Neural progenitor cell (in vitro differentiated cells): ENCODE measurements around the gene CD34.

ENCODE experiments used
- EZH2 ChIP-seq: fragments of 200-600 bp; sonication (generic); IDR thresholded peaks from 2 replicates; pipeline ENCODE4 v1.6.1; 2017; ENCODE audit warnings: antibody characterized with exemption, mild to moderate bottlenecking, moderate library complexity
- EZH2phosphoT487 ChIP-seq: fragments of 200-600 bp; sonication (generic); IDR thresholded peaks from 2 replicates; pipeline ENCODE4 v1.6.1; 2017; ENCODE audit warnings: antibody characterized with exemption
- TF ChIP-seq, protein P1 (sequence below): fragments of 200-600 bp; sonication (generic); IDR thresholded peaks from 2 replicates; pipeline ENCODE4 v1.5.1; 2017; ENCODE audit warnings: antibody characterized with exemption, mild to moderate bottlenecking

DNA sequence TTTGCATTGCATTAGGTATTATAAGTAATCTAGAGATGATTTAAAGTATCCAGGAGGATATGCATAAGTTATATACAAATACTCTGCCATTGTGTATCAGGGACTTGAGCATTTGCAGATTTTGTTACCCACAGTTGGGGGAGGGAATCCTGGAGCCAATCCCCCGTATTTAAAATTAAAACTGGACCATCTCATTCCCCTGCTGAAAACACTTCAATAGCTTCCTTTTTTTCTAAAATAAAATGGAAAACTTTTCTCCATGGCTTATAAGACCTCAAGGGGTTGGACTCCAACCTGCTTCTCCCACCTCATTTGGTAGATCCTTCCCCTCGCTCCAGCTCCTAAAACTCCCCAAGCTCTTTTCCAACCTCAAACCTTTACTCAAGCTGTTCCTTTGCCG lies 10.4 kb upstream of the CD34 start:
- TF ChIP-seq EZH2 (no peak), EZH2phosphoT487 (no peak)
- TF ChIP-seq, protein P1, sequence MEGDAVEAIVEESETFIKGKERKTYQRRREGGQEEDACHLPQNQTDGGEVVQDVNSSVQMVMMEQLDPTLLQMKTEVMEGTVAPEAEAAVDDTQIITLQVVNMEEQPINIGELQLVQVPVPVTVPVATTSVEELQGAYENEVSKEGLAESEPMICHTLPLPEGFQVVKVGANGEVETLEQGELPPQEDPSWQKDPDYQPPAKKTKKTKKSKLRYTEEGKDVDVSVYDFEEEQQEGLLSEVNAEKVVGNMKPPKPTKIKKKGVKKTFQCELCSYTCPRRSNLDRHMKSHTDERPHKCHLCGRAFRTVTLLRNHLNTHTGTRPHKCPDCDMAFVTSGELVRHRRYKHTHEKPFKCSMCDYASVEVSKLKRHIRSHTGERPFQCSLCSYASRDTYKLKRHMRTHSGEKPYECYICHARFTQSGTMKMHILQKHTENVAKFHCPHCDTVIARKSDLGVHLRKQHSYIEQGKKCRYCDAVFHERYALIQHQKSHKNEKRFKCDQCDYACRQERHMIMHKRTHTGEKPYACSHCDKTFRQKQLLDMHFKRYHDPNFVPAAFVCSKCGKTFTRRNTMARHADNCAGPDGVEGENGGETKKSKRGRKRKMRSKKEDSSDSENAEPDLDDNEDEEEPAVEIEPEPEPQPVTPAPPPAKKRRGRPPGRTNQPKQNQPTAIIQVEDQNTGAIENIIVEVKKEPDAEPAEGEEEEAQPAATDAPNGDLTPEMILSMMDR = no peak
